ENCODE measurements around the gene IGLL1. TPM values are rescaled to one million over a fixed set of nuclear protein-coding genes. Genes with fewer than 3 reads are reported as not detected.

IGLL1 gene
- not detected in 2 replicates for total RNA-seq

DNA sequence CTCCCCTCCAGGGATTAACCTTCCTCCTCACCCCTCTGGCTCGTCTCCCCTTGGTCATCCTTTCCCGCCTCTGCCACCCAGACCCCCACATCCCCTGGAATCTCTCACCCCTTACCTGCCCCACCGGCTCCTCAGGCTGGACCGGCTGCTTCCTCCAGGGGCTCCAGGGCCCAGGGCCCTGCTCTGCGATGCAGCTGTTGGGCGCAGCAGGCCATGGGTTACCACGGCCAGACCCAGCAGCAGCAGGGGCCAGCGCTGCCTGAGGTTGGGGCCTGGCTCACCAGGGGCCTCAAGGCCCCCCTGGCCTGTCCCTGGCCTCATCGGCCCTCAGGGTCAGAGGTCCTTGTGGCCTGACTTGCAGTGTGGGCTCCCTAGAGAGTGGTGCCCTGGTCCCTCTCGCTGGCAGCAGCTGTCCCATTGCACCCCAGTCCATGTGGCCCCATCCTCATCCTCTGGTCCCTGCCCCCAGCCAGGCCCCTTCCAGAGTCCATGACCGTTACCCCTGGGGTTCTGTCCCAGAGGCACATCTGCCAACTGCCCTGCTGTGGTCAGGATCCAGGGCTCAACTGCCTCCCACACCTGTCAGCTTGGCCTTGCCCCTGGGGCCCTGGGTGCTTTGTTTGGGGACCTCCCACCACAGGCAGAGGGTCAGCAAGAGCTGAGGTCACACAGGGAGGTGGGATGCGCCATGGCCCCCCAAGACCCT, at the start of gene IGLL1:
Gene IGLL1 (minus strand): TSS at position 421 of the 706 bp plus-strand sequence. CDS start 100 bp downstream, at position 321.

Other genes starting within 250 kb of the IGLL1 start
- gene DRICH1, start 52.0 kb upstream of the IGLL1 start, total RNA-seq, result 0.33 TPM in 1 of 2 replicates, not detected in the other
- gene RGL4, start 110.7 kb upstream of the IGLL1 start, total RNA-seq, result under 0.01 TPM in 1 of 2 replicates, not detected in the other
- gene ZNF70, start 170.8 kb upstream of the IGLL1 start, total RNA-seq, result 3.2 and 4.3 TPM in 2 replicates
- gene VPREB3, start 174.1 kb upstream of the IGLL1 start, total RNA-seq, result 0.50 TPM in 1 of 2 replicates, not detected in the other
- 1.6 and 3.1 TPM in 2 replicates for gene C22orf15, start 182.7 kb upstream of the IGLL1 start, total RNA-seq
- gene CHCHD10, start 187.7 kb upstream of the IGLL1 start, total RNA-seq, result 0.58 and 2.5 TPM in 2 replicates
- gene MMP11, start 192.6 kb upstream of the IGLL1 start, total RNA-seq, result 3.1 and 15.2 TPM in 2 replicates
- gene SMARCB1, start 206.7 kb upstream of the IGLL1 start, total RNA-seq, result 35.2 and 36.7 TPM in 2 replicates

All from smooth muscle cell of trachea (primary cell).